ENCODE data around the gene SNAI3.

GRCh38 chr16:88676502-88677242 is 9.6 kb downstream of the SNAI3 start:
- no peak for TF ChIP-seq CTCF (IDR thresholded peaks at IDR 0.05)
- TF ChIP-seq POLR2A (IDR thresholded peaks at IDR 0.05), result no peak
- no peak for TF ChIP-seq POLR2AphosphoS5 (IDR thresholded peaks at IDR 0.05; ENCODE audit: insufficient read depth in 1 of 2, low read depth in 1 of 2)
